ENCODE measurements around the gene TTLL10. TPM values are rescaled to one million over a fixed set of nuclear protein-coding genes. Genes with fewer than 3 reads are reported as not detected.

TTLL10 gene
- polyA plus RNA-seq, 2 of the 4 experiments (the other 2 are of a cell fraction): not detected

DNA sequence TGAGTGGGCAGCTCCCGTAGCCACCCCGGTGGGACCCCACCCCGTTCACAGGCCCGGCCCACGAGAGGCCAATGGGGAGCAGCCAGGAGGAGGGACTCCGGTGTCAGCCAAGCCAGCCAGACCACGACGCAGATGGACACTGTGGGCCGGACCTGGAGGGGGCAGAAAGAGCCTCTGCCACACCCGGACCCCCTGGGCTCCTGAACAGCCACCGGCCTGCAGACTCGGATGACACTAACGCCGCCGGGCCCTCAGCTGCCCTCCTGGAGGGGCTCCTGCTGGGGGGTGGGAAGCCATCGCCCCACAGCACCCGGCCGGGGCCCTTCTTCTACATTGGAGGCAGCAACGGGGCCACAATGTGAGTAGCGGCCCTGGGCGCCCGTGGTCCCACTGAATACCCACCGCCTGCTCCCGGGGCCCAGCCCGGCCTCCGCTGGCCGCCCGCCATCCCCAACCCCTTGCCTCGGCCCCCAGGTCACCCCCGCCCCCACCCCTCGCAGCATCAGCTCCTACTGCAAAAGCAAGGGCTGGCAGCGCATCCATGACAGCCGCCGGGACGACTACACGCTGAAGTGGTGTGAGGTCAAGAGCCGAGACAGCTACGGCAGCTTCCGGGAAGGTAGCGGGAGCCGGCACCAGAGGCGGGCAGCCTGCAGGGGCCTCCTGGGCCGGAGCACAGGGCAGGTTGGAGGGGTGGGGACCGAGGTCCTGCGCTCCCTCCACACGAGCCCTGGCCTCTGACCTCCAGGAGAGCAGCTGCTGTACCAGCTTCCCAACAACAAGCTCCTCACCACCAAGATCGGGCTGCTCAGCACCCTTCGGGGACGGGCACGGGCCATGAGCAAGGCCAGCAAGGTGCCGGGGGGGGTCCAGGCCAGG is 6.5 kb downstream of the TTLL10 start:
- TF ChIP-seq EHF (CRISPR knock-in tag; IDR thresholded peaks at IDR 0.05): no peak
- no peak for TF ChIP-seq MAZ (IDR thresholded peaks at IDR 0.05; ENCODE audit: borderline replicate concordance, low read depth, low read length)
- no peak for TF ChIP-seq CBX2 (IDR thresholded peaks at IDR 0.05; ENCODE audit: borderline replicate concordance, low read depth)
- no peak for TF ChIP-seq POLR2A (IDR thresholded peaks at IDR 0.05; ENCODE audit: low read length)
- TF ChIP-seq CEBPB (IDR thresholded peaks at IDR 0.05): no peak
- no peak for TF ChIP-seq FOXS1 (CRISPR knock-in tag; IDR thresholded peaks at IDR 0.05)
- TF ChIP-seq, protein P1, sequence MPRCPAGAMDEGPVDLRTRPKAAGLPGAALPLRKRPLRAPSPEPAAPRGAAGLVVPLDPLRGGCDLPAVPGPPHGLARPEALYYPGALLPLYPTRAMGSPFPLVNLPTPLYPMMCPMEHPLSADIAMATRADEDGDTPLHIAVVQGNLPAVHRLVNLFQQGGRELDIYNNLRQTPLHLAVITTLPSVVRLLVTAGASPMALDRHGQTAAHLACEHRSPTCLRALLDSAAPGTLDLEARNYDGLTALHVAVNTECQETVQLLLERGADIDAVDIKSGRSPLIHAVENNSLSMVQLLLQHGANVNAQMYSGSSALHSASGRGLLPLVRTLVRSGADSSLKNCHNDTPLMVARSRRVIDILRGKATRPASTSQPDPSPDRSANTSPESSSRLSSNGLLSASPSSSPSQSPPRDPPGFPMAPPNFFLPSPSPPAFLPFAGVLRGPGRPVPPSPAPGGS (IDR thresholded peaks at IDR 0.05): no peak
- no peak for TF ChIP-seq HMGXB4 (CRISPR knock-in tag; IDR thresholded peaks at IDR 0.05; ENCODE audit: borderline replicate concordance)
- TF ChIP-seq HOXA7 (CRISPR knock-in tag; IDR thresholded peaks at IDR 0.05): no peak
- no peak for TF ChIP-seq RFX5 (IDR thresholded peaks at IDR 0.05)
- TF ChIP-seq MAFK (IDR thresholded peaks at IDR 0.05; ENCODE audit: partially characterized antibody): no peak
- TF ChIP-seq, protein P2, sequence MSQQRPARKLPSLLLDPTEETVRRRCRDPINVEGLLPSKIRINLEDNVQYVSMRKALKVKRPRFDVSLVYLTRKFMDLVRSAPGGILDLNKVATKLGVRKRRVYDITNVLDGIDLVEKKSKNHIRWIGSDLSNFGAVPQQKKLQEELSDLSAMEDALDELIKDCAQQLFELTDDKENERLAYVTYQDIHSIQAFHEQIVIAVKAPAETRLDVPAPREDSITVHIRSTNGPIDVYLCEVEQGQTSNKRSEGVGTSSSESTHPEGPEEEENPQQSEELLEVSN (IDR thresholded peaks at IDR 0.05; ENCODE audit: borderline replicate concordance, low read depth): no peak
- no peak for TF ChIP-seq CBX8 (IDR thresholded peaks at IDR 0.05)
- TF ChIP-seq MYC (IDR thresholded peaks at IDR 0.05; ENCODE audit: borderline replicate concordance, low read length): no peak
- TF ChIP-seq CHD4 (IDR thresholded peaks at IDR 0.05; ENCODE audit: borderline replicate concordance): no peak
- no peak for TF ChIP-seq EHMT2 (IDR thresholded peaks at IDR 0.05; ENCODE audit: low read depth)
- TF ChIP-seq GATA3 (IDR thresholded peaks at IDR 0.05; ENCODE audit: borderline replicate concordance): no peak
- TF ChIP-seq FOSL2 (IDR thresholded peaks at IDR 0.05): no peak
- TF ChIP-seq FOSL2 (CRISPR knock-in tag; IDR thresholded peaks at IDR 0.05): no peak
- no peak for TF ChIP-seq FOSB (CRISPR knock-in tag; IDR thresholded peaks at IDR 0.05)
- no peak for TF ChIP-seq HDAC2 (IDR thresholded peaks at IDR 0.05)
- no peak overlapping the region for H3K4me3 ChIP-seq
- CTCF ChIA-PET: interaction anchor here (0.6 to 1.2 kb wide), 3 partner anchors 57 to 121 kb away, joined by 3 to 5 read pairs (median 4); no protein-coding TSS in a partner anchor
- ATAC-seq: no peak
- no peaks in the 10 kb centered on the region for H3K9me3 ChIP-seq
- no peak overlapping the region for H3K27ac ChIP-seq
- DNase-seq (ENCODE audit: low read depth in 1 of 2, low spot score in 1 of 2): no peak
- FAIRE-seq: no peak
- H3K4me2 ChIP-seq: no peak overlapping the region
- no peaks in the 10 kb centered on the region for H3K4me1 ChIP-seq
- WGBS (ENCODE audit: missing lambda C conversion rate): 100% methylated on average over 1 of the region's 51 CpGs
- POLR2A ChIA-PET: no interaction called here

GRCh38 chr1:1181129-1181937 is 7.7 kb downstream of the TTLL10 start:
- TF ChIP-seq KDM5A (IDR thresholded peaks at IDR 0.05): no peak
- TF ChIP-seq RCOR1 (IDR thresholded peaks at IDR 0.05; ENCODE audit: low read depth, low read length): no peak
- no peak for TF ChIP-seq CEBPB (IDR thresholded peaks at IDR 0.05)
- TF ChIP-seq CBX8 (IDR thresholded peaks at IDR 0.05): no peak
- H3K9me3 ChIP-seq: no peaks in the 10 kb centered on the region

More at GRCh38 chr1:1181129-1181937, 7.7 kb downstream of the TTLL10 start:
- H3K4me3 ChIP-seq: no peak overlapping the region
- 83% methylated on average over 16 of the region's 26 CpGs for WGBS (ENCODE audit: missing lambda C conversion rate)
- no peak overlapping the region for H3K4me2 ChIP-seq
- FAIRE-seq: no peak
- no peak overlapping the region for H3K27ac ChIP-seq
- no peak for DNase-seq (ENCODE audit: low read depth in 1 of 2, low spot score in 1 of 2)
- POLR2A ChIA-PET: no interaction called here
- no peak for ATAC-seq
- CTCF ChIA-PET: interaction anchor here (1.1 kb wide), 1 partner anchor 111 kb away, joined by 3 read pairs; no protein-coding TSS in a partner anchor
- H3K4me1 ChIP-seq: no peaks in the 10 kb centered on the region
